ENCODE measurements around the gene PPP1R9A.

DNA sequence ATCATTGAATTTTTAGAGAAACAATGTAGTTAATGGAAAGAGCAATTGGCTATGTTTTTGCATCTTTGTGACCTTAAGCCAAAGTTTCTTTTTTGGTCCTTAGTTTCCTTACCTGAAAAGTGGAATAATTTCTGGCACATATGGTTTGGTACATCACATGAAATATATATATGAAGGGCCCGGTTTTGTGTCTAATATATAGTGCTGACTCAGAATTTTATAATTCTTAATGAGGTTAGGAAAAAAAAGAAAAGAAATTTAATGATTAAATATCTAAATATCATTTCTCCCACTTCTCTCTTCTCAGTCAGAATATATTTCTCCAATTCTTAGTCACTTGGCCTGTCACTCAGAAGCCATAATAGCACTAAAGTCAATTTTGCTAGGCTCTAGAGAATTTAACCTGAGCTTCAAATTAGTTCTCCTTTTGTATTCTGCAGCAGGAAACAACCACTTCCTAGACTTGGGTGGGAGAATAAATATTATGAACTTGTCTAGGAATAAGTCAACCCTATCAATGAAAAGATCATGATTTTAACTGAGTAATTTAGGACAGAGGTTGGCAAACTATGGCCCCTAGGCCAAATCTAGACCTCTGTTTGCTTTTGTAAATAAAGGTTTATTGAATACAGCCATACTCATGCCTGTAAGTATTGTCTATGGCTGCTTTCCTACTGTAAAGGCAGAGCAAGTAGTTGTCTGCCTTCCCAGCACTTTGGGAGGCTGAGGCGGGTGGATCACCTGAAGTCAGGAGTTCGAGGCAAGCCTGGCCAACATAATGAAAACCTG, 34.6 kb downstream of the PPP1R9A start:
- TF ChIP-seq, protein P1, sequence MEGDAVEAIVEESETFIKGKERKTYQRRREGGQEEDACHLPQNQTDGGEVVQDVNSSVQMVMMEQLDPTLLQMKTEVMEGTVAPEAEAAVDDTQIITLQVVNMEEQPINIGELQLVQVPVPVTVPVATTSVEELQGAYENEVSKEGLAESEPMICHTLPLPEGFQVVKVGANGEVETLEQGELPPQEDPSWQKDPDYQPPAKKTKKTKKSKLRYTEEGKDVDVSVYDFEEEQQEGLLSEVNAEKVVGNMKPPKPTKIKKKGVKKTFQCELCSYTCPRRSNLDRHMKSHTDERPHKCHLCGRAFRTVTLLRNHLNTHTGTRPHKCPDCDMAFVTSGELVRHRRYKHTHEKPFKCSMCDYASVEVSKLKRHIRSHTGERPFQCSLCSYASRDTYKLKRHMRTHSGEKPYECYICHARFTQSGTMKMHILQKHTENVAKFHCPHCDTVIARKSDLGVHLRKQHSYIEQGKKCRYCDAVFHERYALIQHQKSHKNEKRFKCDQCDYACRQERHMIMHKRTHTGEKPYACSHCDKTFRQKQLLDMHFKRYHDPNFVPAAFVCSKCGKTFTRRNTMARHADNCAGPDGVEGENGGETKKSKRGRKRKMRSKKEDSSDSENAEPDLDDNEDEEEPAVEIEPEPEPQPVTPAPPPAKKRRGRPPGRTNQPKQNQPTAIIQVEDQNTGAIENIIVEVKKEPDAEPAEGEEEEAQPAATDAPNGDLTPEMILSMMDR (conservative IDR thresholded peaks at IDR 0.05; ENCODE audit: low read depth, low read length), result no peak
- TF ChIP-seq EZH2 (IDR thresholded peaks at IDR 0.05; ENCODE audit: borderline replicate concordance, low read depth, low read length, poor library complexity, severe bottlenecking), result no peak
